ENCODE results near the gene SEMA3F.

DNA sequence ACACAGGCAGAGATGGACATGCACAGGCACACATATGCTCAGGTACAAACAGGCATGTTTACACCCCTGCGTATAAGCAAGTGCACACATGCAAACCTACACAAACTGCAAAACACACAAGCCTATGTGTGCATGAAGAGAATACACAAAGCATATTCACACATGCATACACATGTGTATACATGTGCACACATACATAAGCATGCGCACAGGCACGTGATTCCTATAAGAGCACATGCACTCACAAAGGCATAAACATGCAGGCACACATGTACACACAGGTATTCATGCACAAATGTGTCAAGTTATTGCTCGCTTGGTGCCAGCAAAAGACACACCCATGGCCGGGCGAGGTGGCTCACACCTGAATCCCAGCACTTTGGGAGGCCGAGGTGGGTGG, 34.9 kb downstream of the SEMA3F start:
- TF ChIP-seq, protein P1, sequence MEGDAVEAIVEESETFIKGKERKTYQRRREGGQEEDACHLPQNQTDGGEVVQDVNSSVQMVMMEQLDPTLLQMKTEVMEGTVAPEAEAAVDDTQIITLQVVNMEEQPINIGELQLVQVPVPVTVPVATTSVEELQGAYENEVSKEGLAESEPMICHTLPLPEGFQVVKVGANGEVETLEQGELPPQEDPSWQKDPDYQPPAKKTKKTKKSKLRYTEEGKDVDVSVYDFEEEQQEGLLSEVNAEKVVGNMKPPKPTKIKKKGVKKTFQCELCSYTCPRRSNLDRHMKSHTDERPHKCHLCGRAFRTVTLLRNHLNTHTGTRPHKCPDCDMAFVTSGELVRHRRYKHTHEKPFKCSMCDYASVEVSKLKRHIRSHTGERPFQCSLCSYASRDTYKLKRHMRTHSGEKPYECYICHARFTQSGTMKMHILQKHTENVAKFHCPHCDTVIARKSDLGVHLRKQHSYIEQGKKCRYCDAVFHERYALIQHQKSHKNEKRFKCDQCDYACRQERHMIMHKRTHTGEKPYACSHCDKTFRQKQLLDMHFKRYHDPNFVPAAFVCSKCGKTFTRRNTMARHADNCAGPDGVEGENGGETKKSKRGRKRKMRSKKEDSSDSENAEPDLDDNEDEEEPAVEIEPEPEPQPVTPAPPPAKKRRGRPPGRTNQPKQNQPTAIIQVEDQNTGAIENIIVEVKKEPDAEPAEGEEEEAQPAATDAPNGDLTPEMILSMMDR (IDR thresholded peaks at IDR 0.05) = no peak
- no peak for TF ChIP-seq POLR2A (IDR thresholded peaks at IDR 0.05)
